GM12891 (cell line): ENCODE results near the gene TRPV4.

ENCODE experiments used
- DNase-seq: peaks from one replicate; pipeline ENCODE4 v3.0.0; 2011; ENCODE audit warnings: low spot score; ENCODE audit not compliant: insufficient read length
- FAIRE-seq: peaks from 2 replicates; lab custom pipeline; 2011; peaks lifted over from hg19 to GRCh38; lab: Jason Lieb, UNC
- PAX5 ChIP-seq: IDR thresholded peaks from 2 replicates; pipeline ENCODE4 v1.6.1; 2011; ENCODE audit warnings: low read length, moderate library complexity, mild to moderate bottlenecking; ENCODE audit not compliant: insufficient read depth, severe bottlenecking
- POLR2A ChIP-seq: IDR thresholded peaks from 2 replicates; pipeline ENCODE4 v1.6.1; 2011; ENCODE audit warnings: low read depth, low read length, control low read depth
- POLR2AphosphoS5 ChIP-seq: IDR thresholded peaks from 2 replicates; pipeline ENCODE4 v1.6.1; 2011; ENCODE audit warnings: low read depth, low read length, control low read depth
- POU2F2 ChIP-seq: IDR thresholded peaks from 2 replicates; pipeline ENCODE4 v1.6.1; 2011; ENCODE audit warnings: low read depth, mild to moderate bottlenecking, control low read depth, low read length, moderate library complexity
- SPI1 ChIP-seq: IDR thresholded peaks from 2 replicates; pipeline ENCODE4 v1.6.1; 2011; ENCODE audit warnings: low read depth, low read length, control low read depth
- TAF1 ChIP-seq: IDR thresholded peaks from 2 replicates; pipeline ENCODE4 v1.6.1; 2011; ENCODE audit warnings: low read depth, low read length, control low read depth

TRPV4 gene

DNA sequence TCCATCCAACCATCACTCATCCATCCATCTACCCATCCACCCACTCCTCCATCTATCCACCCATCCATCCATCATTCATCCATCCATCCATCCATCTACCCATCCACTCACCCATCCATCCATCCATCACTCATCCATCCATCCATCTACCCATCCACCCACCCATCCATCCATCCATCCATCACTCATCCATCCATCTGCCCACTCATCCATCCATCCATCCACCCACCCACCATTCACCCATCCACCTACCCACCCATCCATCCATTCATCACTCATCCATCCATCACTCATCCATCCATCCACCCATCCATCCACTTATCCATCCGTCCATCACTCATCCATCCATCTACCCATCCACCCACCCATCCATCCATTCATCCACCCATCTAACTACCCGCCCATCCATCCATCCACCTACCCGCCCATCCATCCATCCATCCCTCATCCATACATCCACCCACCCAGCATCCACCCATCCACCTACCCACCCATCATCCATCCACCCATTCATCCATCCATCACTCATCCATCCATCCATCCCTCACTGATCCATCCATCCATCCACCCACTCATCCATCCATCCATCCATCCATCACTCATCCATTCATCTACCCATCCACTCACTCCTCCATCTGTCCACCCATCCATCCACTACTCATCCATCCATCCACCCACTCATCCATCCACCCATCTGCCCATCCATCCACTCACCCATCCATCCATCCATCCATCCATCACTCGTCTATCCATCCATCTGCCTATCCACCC is 24.1 kb downstream of the TRPV4 start:
- TF ChIP-seq PAX5 (no peak), POLR2AphosphoS5 (no peak), TAF1 (no peak), POU2F2 (no peak), POLR2A (no peak), SPI1 (no peak)
- no peak for DNase-seq
- no peak for FAIRE-seq

DNA sequence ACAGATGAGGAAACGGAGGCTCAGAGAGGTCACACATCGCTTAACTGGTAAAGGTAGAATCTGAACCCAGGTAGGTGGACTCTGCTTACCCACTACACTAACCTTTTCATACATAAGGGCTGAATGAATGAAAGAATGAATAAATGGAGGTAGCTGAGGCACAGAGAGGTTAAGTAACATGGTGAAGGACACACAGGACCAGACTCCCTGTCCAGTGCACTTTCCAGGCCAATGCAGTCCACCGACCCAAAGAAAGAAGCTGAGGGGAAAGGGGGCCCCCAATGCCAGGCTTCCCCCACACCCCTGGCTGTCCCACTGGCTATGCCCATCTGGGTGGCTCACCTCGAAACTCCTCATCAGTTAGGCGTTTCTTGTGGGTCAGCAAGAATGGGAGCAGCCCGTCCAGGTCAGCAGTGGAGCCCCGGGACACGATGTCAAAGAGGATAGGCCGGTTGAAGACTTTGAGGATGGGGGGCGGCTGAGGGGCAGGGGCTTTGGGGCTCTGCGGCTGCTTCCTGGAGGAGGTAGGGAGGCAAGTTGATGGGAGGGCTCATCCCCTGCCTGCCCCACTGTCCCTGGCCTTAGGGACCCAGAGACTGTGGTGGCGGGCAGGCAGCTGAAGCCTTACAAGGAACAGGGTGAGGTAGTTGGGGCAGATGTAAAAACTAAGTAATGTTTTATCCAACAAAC is 25.1 kb downstream of the TRPV4 start:
- TF ChIP-seq POU2F2 (no peak), SPI1 (no peak), POLR2A (no peak), PAX5 (no peak), POLR2AphosphoS5 (no peak), TAF1 (no peak)
- DNase-seq: no peak
- no peak for FAIRE-seq

DNA sequence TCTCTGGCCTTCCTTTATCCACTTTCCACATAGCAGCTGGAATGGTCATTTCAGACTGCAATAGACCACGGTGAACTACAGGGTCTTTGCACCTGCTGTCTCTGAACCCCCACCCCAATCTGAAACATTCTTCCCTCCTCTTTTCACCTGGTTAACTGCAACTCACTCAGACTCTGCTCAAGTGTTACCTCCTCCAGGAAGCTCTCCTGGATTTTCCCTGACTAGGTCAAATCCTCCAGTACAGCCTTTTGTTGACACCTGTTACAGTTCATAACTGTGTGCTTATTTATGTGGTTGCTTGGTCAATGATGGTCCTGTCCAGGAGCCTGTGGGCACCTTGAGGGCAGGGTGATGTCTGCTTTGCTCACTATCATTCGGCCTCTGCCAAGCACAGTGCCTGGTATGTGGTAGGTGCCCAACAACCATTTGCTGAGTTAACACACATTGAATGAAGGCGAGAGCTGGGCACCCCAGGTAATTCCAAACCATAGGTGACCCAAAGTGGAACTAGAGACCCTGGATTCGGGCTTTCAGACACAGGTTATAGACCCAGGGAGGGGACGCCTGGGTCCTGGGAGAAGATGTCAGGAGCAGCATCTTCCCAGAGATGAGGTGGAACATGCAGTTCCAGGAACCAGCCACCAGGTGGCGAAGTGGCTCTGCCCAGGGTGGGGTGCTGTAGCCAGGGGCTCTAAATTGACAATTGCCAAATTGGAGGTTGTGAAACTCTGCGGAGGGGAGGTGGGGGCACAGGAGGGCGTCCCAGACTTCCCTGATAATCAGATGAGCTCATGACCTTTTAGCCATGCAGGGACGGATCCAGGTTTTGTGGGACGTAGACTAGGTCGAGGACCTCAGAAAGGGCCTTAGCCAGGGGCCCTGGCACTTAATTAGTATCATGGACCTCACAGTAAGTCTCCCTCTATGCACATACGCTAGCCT is 28.1 kb downstream of the TRPV4 start:
- peak; percentile 76 for FAIRE-seq
- peak; percentile 79 for DNase-seq
- no peak for TF ChIP-seq SPI1
- TF ChIP-seq TAF1: no peak
- TF ChIP-seq PAX5: no peak
- TF ChIP-seq POLR2A: no peak
- no peak for TF ChIP-seq POU2F2
- no peak for TF ChIP-seq POLR2AphosphoS5

DNA sequence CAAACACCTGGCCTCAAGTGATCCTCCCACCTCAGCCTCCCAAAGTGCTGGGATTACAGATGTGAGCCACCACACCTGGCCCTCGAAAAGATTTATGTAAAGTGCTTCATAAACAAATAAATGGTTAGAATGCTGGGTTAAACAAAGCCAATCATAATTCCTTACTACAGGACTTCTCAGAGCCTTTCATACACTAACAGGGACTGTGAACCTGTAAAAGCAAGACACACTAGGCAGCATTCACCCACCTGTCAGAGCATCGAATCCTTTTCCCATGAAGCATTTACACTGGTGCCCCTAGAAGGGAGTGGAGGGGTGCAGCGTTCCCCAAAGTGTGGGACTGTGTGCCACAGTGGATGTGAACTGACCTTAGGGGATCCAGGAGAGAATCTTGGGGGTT is 29.5 kb downstream of the TRPV4 start:
- FAIRE-seq: no peak
- no peak for DNase-seq
- TF ChIP-seq POLR2A: no peak
- no peak for TF ChIP-seq POU2F2
- no peak for TF ChIP-seq TAF1
- TF ChIP-seq POLR2AphosphoS5: no peak
- no peak for TF ChIP-seq PAX5
- TF ChIP-seq SPI1: no peak

DNA sequence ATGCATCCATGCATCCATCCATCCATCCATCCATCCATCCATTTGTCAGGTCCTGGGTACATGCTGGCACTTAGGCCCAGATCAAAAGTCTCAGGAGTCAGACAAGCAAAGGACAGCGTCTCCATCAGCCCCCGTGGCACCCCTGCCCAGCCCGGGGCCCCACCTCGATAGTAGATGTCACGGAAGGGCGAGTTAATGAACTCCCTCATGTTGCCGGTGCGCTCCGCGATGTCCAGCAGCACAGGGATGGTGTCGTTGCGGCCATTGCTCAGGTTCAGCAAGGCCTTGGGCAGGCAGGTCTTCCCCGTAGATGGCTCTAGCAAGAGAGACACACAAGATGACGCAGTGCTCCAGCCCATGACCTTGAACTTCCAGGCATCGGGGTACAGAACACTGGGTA is 30.4 kb downstream of the TRPV4 start:
- TF ChIP-seq TAF1 (no peak), PAX5 (no peak), POLR2A (no peak), POU2F2 (no peak)

DNA sequence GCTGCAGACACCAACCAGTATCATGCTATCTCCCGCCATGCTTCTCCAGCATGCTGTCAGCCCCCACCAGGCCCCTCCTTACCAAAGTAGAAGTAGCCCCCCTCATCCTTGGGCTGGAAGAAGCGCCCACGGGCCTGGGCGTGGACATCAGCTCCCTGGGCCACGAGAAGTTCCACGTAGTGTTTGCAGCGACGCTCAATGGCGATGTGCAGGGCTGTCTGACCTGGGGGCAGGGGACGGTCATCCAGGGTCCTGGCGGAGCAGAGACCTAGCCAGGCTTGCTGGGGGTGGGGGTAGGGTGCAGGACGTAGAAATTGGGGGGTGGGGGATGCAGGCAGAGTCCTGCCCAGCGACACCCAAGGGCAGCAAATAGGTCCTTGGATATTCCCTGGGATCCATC is 32.7 kb downstream of the TRPV4 start:
- FAIRE-seq: no peak
- TF ChIP-seq PAX5: no peak
- DNase-seq: no peak

More for the DNA sequence above, 30.4 kb downstream of the TRPV4 start:
- FAIRE-seq: no peak
- no peak for DNase-seq

DNA sequence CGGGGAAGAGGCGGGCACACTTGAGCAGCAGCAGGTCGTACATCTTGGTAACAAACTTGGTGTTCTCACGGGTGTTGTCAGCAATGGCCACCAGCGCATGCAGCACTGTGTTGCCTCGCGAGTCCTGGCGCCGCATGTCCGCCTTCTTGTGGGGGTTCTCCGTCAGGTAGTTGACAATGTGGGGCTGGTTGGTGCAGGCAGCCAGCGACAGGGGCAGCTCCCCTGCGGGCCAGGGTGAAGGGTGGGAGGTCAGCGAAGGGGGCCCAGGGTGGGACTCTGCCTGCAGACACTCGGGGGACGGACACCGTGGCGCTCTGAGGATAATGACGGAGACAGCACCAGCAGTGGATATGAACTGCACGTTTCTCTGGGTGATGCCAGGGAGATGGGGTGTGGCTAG is 34.5 kb downstream of the TRPV4 start:
- DNase-seq (no peak), FAIRE-seq (no peak)
- TF ChIP-seq TAF1: no peak
- no peak for TF ChIP-seq POLR2A
- no peak for TF ChIP-seq POLR2AphosphoS5
- no peak for TF ChIP-seq PAX5
- no peak for TF ChIP-seq SPI1
- no peak for TF ChIP-seq POU2F2

DNA sequence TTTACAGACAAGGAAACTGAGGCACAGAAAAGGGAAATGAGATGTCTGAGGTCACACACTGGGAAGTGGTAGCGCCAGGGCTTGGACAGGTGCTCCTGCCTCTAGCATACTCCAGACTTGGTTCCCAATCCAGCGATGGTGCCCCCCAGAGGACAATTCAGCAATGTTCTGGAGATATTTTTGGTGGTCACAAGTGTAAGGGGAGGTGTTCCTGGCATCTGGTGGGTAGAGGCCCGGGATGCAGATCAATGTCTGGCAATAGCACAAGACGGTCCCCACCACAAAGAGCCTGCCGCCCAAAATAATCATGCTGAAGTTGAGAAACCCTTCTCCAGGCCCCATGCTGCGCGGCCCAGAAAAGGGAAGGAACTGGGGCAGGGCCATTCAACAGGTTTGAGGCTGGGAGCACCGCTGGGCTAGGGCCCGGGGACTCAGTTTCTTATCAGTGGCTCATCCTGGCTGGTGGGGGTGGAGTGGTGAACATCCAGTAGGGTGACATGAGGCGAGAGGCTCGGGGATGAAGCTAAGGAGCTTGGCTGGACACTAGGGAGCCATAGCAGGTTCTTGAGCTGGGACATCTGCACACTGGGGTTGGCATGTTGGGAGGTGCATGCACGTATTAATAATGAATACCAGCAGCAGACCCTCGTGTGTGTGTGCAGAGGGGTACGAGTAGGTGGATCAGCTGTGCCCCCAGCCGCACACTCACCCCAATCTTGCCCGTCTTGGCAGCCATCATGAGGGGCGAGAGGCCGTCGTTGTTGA is 35.1 kb downstream of the TRPV4 start:
- FAIRE-seq (no peak), DNase-seq (no peak)
- TF ChIP-seq SPI1 (no peak), PAX5 (no peak), POU2F2 (no peak), POLR2A (no peak), POLR2AphosphoS5 (no peak), TAF1 (no peak)

DNA sequence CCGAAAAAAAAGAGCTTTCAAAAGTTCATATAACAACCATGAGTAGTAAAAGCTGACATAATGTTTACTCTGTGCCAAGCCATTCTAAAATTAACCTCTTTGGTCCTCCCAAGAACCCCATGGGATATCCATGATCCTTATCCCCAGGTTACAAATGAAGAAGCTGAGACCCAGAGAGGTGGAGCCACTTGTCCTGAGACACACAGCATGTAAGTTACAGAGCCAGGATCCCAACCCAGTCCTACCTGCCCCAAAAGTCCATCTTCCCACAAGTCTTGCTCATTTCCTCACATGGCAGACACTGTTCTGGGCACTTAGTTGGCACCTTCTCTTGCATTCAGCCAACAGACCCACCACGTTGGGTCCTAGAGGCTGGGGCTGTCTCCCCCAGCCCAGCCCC is 37.1 kb downstream of the TRPV4 start:
- DNase-seq (no peak), FAIRE-seq (no peak)
- no peak for TF ChIP-seq POLR2AphosphoS5
- TF ChIP-seq TAF1: no peak
- no peak for TF ChIP-seq PAX5
- no peak for TF ChIP-seq POU2F2
- no peak for TF ChIP-seq SPI1
- no peak for TF ChIP-seq POLR2A
